GM12875 (cell line): Measurements from ENCODE around the gene RASGRP4.
"Not testable (repeated sequence)": the region's sequence is repeated elsewhere in the genome, so short reads cannot be mapped to it uniquely, and the experiment has no call there.

ENCODE experiments used
- H3K4me3 ChIP-seq: one replicate; pipeline ENCODE4 v1.5.1; 2011; ENCODE audit warnings: low read depth, low read length, control low read depth
- TF ChIP-seq, protein P1 (sequence below): IDR thresholded peaks from 2 replicates; pipeline ENCODE4 v1.5.1; 2011; ENCODE audit warnings: low read depth, mild to moderate bottlenecking, control low read depth, inconsistent platforms, low read length, moderate library complexity, borderline replicate concordance; ENCODE audit not compliant: insufficient read depth

Gene RASGRP4

DNA sequence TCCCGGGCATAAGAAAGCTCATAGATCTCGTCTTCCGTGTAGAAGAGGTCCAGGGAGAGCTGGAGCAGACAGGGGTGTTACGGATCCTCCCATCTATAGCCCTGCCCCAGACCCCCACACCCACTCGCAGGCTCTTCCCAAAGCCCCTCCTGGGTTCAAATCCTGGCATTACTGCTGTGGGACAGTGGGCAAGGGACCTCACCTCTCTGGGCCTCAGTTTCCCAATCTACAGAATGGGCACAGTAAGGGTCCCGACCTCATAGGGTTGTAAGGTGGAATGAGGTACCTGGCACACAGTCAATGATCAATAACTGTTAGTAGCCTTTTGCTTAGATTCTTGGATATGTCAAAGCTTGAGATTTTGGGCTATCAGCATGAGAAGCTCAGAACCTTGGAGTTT is 12.6 kb downstream of the RASGRP4 start:
- TF ChIP-seq, protein P1, sequence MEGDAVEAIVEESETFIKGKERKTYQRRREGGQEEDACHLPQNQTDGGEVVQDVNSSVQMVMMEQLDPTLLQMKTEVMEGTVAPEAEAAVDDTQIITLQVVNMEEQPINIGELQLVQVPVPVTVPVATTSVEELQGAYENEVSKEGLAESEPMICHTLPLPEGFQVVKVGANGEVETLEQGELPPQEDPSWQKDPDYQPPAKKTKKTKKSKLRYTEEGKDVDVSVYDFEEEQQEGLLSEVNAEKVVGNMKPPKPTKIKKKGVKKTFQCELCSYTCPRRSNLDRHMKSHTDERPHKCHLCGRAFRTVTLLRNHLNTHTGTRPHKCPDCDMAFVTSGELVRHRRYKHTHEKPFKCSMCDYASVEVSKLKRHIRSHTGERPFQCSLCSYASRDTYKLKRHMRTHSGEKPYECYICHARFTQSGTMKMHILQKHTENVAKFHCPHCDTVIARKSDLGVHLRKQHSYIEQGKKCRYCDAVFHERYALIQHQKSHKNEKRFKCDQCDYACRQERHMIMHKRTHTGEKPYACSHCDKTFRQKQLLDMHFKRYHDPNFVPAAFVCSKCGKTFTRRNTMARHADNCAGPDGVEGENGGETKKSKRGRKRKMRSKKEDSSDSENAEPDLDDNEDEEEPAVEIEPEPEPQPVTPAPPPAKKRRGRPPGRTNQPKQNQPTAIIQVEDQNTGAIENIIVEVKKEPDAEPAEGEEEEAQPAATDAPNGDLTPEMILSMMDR: no peak
- no peak overlapping the region for H3K4me3 ChIP-seq

DNA sequence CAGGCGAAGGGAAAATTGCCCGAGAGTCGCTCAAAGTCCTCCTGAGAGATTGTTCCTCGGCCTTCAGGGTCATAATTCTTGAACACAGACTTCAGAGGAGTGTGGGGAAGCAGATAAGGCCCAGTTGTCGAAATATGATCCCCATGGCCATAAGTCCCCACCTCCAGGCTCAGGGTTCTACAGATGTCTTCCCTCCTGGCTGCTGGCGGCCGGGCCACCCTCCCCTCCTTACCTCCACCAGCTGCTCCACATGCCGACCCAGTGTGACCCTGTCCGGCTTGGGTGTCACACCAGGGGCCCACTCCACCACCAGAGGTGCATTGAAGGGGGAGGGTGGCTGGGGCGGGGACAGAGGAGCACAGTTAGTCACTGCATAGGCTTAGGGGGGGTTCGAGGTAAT is 13.1 kb downstream of the RASGRP4 start:
- TF ChIP-seq, protein P1: no peak
- H3K4me3 ChIP-seq: no peak overlapping the region

DNA sequence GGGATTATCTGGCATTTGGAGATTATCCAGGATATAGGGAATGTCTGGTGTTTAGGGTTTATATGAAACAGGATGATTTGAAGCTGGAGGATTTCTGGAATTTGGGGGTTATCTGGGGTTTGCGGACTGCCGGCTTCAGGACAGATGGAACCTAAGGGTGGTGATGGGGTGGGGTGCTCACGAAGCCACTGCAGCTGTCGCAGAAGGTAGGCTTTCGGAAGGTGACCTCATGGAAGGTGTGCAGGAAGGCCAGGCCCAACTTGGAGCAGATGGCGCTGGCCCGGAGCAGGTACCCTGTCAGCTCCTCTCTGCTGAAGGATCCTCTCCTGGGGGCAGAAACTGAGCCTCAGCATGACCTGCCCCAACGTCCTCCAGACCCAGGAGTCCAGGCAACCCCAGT is 13.5 kb downstream of the RASGRP4 start:
- TF ChIP-seq, protein P1: no peak
- H3K4me3 ChIP-seq: no peak overlapping the region

DNA sequence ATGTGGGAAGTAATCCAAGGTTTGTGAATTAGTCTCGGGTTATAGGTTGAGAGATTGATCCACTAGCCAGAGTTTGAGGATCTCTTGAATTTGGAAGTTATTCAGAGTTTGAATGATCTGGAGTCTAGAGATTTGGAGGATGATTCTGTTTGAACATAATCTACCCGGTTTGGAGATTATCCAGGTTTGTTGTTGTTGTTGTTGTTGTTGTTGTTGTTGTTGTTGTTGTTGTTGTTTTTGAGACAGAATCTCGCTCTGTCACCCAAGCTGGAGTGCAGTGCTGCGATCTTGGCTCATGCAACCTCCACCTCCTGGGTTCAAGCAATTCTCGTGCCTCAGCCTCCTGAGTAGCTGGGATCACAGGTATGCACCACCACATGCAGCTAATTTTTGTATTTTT is 14.1 kb downstream of the RASGRP4 start:
- not testable (repeated sequence) for H3K4me3 ChIP-seq

DNA sequence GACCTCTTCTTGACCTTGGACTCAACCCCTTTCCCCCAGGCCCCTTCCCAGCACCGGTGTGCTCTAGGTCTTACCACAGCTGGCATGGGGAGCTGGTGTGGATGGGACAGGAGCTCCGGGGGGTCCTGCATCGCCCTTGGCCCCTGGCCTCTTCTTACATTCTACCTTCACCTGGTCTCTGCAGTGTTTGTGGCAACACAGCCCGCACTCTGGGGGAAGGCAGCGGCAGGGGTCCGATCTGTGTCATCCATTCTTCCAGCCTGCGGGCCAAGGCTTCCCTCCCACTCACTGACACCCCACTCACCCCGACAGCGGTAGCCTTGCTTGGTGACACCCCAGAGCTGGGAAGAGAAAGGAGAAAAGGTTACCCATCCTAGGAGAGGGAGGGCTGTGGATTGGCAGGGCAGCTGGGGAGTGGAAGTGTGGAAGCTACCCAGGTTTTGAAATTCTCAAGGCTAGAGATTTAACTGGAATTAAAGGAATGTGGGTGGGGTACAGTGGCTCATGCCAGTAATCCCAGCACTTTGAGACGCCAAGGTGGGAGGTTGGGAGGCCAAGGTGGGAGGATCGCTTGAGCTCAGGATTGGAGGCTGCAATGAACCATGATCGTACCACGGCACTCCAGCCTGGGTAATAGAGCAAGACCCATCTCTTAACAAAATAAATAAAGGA is 14.8 kb downstream of the RASGRP4 start:
- TF ChIP-seq, protein P1: no peak

DNA sequence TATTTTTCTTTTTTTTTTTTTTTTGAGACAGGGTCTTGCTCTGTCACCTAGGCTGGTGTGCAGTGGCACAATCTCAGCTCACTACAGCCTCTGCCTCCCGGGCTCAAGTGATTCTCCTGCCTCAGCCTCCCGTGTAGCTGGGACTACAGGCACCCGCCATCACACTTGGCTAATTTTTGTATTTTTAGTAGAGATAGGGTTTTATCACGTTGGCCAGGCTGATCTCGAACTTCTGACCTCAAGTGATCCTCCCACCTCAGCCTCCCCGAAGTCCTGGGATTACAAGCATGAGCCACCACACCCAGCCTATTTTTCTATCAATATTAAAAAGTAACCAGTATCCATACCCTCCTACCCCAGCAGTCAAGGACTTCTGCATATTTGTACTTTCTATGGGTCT is 15.6 kb downstream of the RASGRP4 start:
- not testable (repeated sequence) for H3K4me3 ChIP-seq

More for the DNA sequence above, 14.8 kb downstream of the RASGRP4 start:
- H3K4me3 ChIP-seq: no peak overlapping the region

DNA sequence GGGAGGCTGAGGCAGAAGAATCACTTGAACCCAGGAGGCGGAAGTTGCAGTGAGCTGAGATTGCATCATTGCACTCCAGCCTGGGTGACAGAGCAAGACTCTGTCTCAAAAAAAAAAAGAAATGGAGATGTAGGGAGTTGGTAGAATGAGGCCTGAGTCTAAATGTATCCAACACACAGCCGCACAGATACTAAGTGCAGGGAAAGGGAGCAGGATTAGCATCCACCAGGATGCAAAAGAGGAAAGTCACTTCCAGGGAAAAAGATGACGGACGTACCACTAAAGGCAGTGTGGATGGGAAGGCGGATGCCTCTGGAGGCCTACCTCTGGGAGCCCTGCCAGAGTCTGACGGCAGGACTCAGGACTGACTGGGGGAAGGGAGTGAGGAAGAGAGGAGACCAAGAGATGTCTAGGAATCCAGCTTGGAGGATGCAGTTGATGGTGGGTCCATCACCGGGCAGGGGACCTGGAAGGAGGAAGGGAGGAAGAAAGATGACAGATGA is 16.3 kb downstream of the RASGRP4 start:
- no peak overlapping the region for H3K4me3 ChIP-seq
- TF ChIP-seq, protein P1: no peak

DNA sequence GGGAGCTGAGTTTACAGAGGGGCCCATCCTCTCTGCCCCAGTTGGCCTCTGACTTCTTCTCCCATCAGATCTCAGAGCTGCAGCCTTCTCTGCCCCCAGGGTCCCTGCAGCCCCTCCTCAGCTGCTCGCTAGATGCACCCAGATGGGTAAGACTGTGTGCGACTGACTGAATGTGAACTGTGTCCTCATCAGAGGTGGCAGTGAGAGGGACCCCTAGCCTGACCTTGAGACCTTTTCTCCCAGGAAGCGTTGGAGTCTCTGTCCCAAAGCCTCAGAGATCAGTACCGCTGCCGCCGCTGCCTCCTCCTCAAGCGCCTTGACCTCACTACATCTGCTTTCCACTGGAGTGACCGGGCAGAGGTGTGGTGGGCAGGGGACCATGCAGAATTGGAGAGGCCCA is 20.7 kb downstream of the RASGRP4 start:
- no peak overlapping the region for H3K4me3 ChIP-seq
- TF ChIP-seq, protein P1: no peak
